Measurements from ENCODE around the gene JAK3.

JAK3 gene

GRCh38 chr19:17837972-17838371 is 9.8 kb downstream of the JAK3 start:
- DNase-seq, result no peak

GRCh38 chr19:17836530-17836929 is 11.3 kb downstream of the JAK3 start:
- no peak for DNase-seq

- no peak for DNase-seq
These were observed 12.4 kb downstream of the JAK3 start for GRCh38 chr19:17835182-17836006.

- DNase-seq, result no peak
These were observed 13.2 kb downstream of the JAK3 start for GRCh38 chr19:17834350-17835181.

- no peak for DNase-seq
These were observed 15.2 kb downstream of the JAK3 start for GRCh38 chr19:17832443-17833208.

GRCh38 chr19:17831419-17831888 is 16.3 kb downstream of the JAK3 start:
- no peak for DNase-seq

- no peak for DNase-seq
These were observed 17.0 kb downstream of the JAK3 start for GRCh38 chr19:17830567-17831418.

GRCh38 chr19:17829855-17830566 is 17.8 kb downstream of the JAK3 start:
- DNase-seq, result peak; percentile 20

GRCh38 chr19:17826508-17827056 is 21.2 kb downstream of the JAK3 start:
- no peak for DNase-seq

- DNase-seq, result no peak
These were observed 23.4 kb downstream of the JAK3 start for GRCh38 chr19:17824339-17824738.

- no peak for DNase-seq
These were observed 26.6 kb downstream of the JAK3 start, which contains the start of gene INSL3 for GRCh38 chr19:17821190-17821589. Gene INSL3, minus strand, starts transcription at chr19:17821519. Its CDS starts 13 bp downstream, at chr19:17821506.

- no peak for DNase-seq
These were observed 30.0 kb downstream of the JAK3 start for GRCh38 chr19:17817668-17818363.

- DNase-seq, result no peak
These were observed 35.7 kb downstream of the JAK3 start for GRCh38 chr19:17812099-17812498.

- no peak for DNase-seq
These were observed 36.1 kb downstream of the JAK3 start for GRCh38 chr19:17811681-17812080.

GRCh38 chr19:17811103-17811502 is 36.7 kb downstream of the JAK3 start:
- DNase-seq, result no peak

- DNase-seq, result no peak
These were observed 40.0 kb downstream of the JAK3 start for GRCh38 chr19:17807731-17808316.

GRCh38 chr19:17806945-17807344 is 40.8 kb downstream of the JAK3 start:
- no peak for DNase-seq

GRCh38 chr19:17805427-17805826 is 42.4 kb downstream of the JAK3 start:
- no peak for DNase-seq

- no peak for DNase-seq
These were observed 44.4 kb downstream of the JAK3 start for GRCh38 chr19:17803264-17803896.
